SK-N-SH treated with all-trans-retinoic acid at 6 μM for 48 hours (cell line): ENCODE measurements around the gene SDHB.

ENCODE experiments used
- ATAC-seq: fragments of 200-7000 bp; cut with Tn5 transposase; 3 replicates; pipeline ENCODE4 v1.9.1; 2020; ENCODE audit warnings: mild to moderate bottlenecking, moderate library complexity
- ARNTL ChIP-seq: fragments of 450-650 bp; formaldehyde crosslinking; IDR thresholded peaks from 2 replicates; pipeline ENCODE4 v1.5.0; 2020; ENCODE audit warnings: low read depth, mild to moderate bottlenecking, moderate library complexity, borderline replicate concordance
- BACH2 ChIP-seq: fragments of 250-450 bp; sonication (Bioruptor Pico); IDR thresholded peaks from 2 replicates; pipeline ENCODE4 v1.9.0; 2021; ENCODE audit warnings: mild to moderate bottlenecking, borderline replicate concordance
- CSDC2 ChIP-seq: fragments of 250-450 bp; sonication (Bioruptor Pico); IDR thresholded peaks from 2 replicates; pipeline ENCODE4 v1.5.0; 2020; ENCODE audit warnings: mild to moderate bottlenecking, moderate library complexity
- ESRRG ChIP-seq: fragments of 250-450 bp; sonication (Bioruptor Pico); IDR thresholded peaks from 2 replicates; pipeline ENCODE4 v1.6.1; 2021; ENCODE audit warnings: mild to moderate bottlenecking
- GLIS3 ChIP-seq: fragments of 250-450 bp; sonication (Bioruptor Pico); IDR thresholded peaks from 2 replicates; pipeline ENCODE4 v1.5.0; 2020; ENCODE audit warnings: mild to moderate bottlenecking, moderate library complexity
- ISL1 ChIP-seq: fragments of 250-450 bp; sonication (Bioruptor Pico); IDR thresholded peaks from 2 replicates; pipeline ENCODE4 v2.1.2; 2022; ENCODE audit warnings: mild to moderate bottlenecking, moderate library complexity
- OSR1 ChIP-seq: fragments of 250-450 bp; sonication (Bioruptor Pico); IDR thresholded peaks from 2 replicates; pipeline ENCODE4 v1.8.0; 2022; ENCODE audit warnings: moderate library complexity, mild to moderate bottlenecking, inconsistent platforms
- PATZ1 ChIP-seq: fragments of 250-450 bp; sonication (Bioruptor Pico); IDR thresholded peaks from 2 replicates; pipeline ENCODE4 v1.8.0; 2020; ENCODE audit warnings: mild to moderate bottlenecking, moderate library complexity, borderline replicate concordance
- POU6F1 ChIP-seq: fragments of 250-450 bp; sonication (Bioruptor Pico); IDR thresholded peaks from 2 replicates; pipeline ENCODE4 v1.8.0; 2021; ENCODE audit warnings: low read depth, mild to moderate bottlenecking, moderate library complexity, borderline replicate concordance
- PPARA ChIP-seq: fragments of 250-450 bp; sonication (Bioruptor Pico); IDR thresholded peaks from 2 replicates; pipeline ENCODE4 v1.5.0; 2020; ENCODE audit warnings: mild to moderate bottlenecking, borderline replicate concordance
- SNAI2 ChIP-seq: fragments of 250-450 bp; sonication (Bioruptor Pico); IDR thresholded peaks from 2 replicates; pipeline ENCODE4 v1.5.0; 2020; ENCODE audit warnings: mild to moderate bottlenecking, moderate library complexity
- TCF4 ChIP-seq: fragments of 250-450 bp; sonication (Bioruptor Pico); IDR thresholded peaks from 2 replicates; pipeline ENCODE4 v1.8.0; 2021; ENCODE audit warnings: mild to moderate bottlenecking, moderate library complexity, borderline replicate concordance
- TOX ChIP-seq: fragments of 250-450 bp; sonication (Bioruptor Pico); IDR thresholded peaks from 2 replicates; pipeline ENCODE4 v1.8.0; 2021; ENCODE audit warnings: mild to moderate bottlenecking, moderate library complexity, borderline replicate concordance
- TSHZ2 ChIP-seq: fragments of 250-450 bp; sonication (Bioruptor Pico); IDR thresholded peaks from 2 replicates; pipeline ENCODE4 v1.5.0; 2020; ENCODE audit warnings: mild to moderate bottlenecking, moderate library complexity
- ZC3H10 ChIP-seq: fragments of 250-450 bp; sonication (Bioruptor Pico); IDR thresholded peaks from 2 replicates; pipeline ENCODE4 v1.5.1; 2021; ENCODE audit warnings: mild to moderate bottlenecking, moderate library complexity
- ZFP30 ChIP-seq: fragments of 450-650 bp; formaldehyde crosslinking; IDR thresholded peaks from 2 replicates; pipeline ENCODE4 v1.5.0; 2022; ENCODE audit warnings: mild to moderate bottlenecking, moderate library complexity
- ZNF565 ChIP-seq: fragments of 450-650 bp; formaldehyde crosslinking; conservative IDR thresholded peaks from 2 replicates; pipeline ENCODE4 v1.5.0; 2020; ENCODE audit warnings: low read depth, mild to moderate bottlenecking, moderate library complexity
- ZNF70 ChIP-seq: fragments of 450-650 bp; formaldehyde crosslinking; IDR thresholded peaks from 2 replicates; pipeline ENCODE4 v1.5.0; 2020; ENCODE audit warnings: mild to moderate bottlenecking, moderate library complexity
- TF ChIP-seq, protein P1 (sequence below): fragments of 250-450 bp; sonication (Bioruptor Pico); IDR thresholded peaks from 2 replicates; pipeline ENCODE4 v1.5.1; 2020; ENCODE audit warnings: low read depth, mild to moderate bottlenecking, moderate library complexity
- TF ChIP-seq, protein P2 (sequence below): fragments of 250-450 bp; sonication (Bioruptor Pico); IDR thresholded peaks from 2 replicates; pipeline ENCODE4 v1.5.1; 2021; ENCODE audit warnings: mild to moderate bottlenecking, moderate library complexity

Gene SDHB

DNA sequence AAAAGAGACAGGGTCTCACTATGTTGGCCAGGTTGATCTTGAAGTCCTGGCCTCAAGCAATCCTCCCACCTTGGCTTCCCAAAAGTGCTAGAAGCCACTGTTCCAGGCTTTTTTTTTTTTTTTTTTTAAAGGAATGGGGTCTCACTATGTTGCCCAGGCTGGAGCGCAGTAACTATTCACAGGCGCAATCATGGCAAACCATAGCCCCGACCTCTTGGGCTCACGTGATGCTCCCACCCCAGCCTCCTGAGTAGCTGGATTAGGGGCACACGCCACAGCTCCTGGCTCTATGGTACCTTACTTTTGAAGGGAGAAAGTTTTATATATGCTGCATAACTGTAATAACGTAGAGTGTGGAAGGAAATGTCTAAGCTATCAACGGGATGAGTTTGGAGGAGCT is 36.4 kb downstream of the SDHB start (continued):
- TF ChIP-seq ZNF70 (CRISPR knock-in tag) (no peak), GLIS3 (no peak)
- TF ChIP-seq, protein P1, sequence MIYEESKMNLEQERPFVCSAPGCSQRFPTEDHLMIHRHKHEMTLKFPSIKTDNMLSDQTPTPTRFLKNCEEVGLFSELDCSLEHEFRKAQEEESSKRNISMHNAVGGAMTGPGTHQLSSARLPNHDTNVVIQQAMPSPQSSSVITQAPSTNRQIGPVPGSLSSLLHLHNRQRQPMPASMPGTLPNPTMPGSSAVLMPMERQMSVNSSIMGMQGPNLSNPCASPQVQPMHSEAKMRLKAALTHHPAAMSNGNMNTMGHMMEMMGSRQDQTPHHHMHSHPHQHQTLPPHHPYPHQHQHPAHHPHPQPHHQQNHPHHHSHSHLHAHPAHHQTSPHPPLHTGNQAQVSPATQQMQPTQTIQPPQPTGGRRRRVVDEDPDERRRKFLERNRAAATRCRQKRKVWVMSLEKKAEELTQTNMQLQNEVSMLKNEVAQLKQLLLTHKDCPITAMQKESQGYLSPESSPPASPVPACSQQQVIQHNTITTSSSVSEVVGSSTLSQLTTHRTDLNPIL (CRISPR knock-in tag), result no peak

GRCh38 chr1:17016317-17016661 is 37.5 kb downstream of the SDHB start:
- no peak for ATAC-seq
- no peak for TF ChIP-seq CSDC2 (CRISPR knock-in tag)
- no peak for TF ChIP-seq GLIS3
- no peak for TF ChIP-seq TOX (CRISPR knock-in tag)
- TF ChIP-seq PPARA (CRISPR knock-in tag), result no peak
- TF ChIP-seq TSHZ2, result no peak
- TF ChIP-seq ARNTL (CRISPR knock-in tag), result no peak
- no peak for TF ChIP-seq TCF4 (CRISPR knock-in tag)
- TF ChIP-seq ISL1, result no peak
- no peak for TF ChIP-seq BACH2 (CRISPR knock-in tag)
- no peak for TF ChIP-seq ZNF70 (CRISPR knock-in tag)
- TF ChIP-seq ZFP30 (CRISPR knock-in tag), result no peak
- TF ChIP-seq OSR1 (CRISPR knock-in tag), result no peak
- TF ChIP-seq, protein P2, sequence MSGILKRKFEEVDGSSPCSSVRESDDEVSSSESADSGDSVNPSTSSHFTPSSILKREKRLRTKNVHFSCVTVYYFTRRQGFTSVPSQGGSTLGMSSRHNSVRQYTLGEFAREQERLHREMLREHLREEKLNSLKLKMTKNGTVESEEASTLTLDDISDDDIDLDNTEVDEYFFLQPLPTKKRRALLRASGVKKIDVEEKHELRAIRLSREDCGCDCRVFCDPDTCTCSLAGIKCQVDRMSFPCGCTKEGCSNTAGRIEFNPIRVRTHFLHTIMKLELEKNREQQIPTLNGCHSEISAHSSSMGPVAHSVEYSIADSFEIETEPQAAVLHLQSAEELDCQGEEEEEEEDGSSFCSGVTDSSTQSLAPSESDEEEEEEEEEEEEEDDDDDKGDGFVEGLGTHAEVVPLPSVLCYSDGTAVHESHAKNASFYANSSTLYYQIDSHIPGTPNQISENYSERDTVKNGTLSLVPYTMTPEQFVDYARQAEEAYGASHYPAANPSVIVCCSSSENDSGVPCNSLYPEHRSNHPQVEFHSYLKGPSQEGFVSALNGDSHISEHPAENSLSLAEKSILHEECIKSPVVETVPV (CRISPR knock-in tag), result no peak

DNA sequence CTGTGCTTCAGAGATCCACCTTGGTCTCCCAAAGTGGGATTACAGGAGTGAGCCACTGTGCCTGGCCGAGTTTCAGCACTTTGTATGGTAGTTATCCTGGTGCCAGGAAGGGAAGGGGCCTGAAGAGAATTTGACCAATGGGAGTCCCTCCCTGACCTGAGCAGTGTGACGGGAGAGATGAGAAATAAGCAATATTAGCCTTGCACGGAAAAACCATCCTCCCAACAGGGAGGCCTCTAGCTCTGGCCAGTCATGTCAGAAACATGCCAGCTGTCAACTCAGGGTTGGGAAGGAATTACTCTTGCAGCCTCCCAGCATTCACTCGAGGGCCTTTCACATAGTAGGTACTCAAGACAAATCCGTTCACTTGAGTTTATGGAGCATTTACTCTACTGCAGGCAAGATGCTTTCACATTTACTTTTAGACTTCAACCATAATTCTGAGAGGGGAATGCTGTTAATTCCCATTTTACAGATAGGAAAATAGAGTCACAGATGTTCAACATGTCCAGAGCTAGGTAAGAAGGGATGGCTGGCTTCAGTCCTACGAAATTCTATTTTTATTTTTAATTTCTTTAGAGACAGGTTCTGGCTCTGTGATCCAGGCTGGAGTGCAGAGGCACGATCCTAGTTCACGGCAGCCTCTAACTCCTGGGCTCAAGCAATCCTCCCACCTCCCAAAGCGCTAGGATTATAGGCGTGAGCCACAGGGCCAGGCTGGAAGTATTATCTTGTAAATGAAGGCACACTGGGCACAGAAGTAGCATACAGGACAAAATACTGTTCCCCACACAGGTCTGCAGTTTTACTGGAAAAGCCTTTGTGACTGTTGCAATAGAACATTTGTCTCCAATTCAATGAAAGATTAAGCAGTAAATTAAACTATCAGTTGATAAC is 38.9 kb downstream of the SDHB start:
- TF ChIP-seq ISL1, result no peak
- no peak for TF ChIP-seq ZNF565 (CRISPR knock-in tag)
- TF ChIP-seq TCF4 (CRISPR knock-in tag), result no peak
- no peak for ATAC-seq

DNA sequence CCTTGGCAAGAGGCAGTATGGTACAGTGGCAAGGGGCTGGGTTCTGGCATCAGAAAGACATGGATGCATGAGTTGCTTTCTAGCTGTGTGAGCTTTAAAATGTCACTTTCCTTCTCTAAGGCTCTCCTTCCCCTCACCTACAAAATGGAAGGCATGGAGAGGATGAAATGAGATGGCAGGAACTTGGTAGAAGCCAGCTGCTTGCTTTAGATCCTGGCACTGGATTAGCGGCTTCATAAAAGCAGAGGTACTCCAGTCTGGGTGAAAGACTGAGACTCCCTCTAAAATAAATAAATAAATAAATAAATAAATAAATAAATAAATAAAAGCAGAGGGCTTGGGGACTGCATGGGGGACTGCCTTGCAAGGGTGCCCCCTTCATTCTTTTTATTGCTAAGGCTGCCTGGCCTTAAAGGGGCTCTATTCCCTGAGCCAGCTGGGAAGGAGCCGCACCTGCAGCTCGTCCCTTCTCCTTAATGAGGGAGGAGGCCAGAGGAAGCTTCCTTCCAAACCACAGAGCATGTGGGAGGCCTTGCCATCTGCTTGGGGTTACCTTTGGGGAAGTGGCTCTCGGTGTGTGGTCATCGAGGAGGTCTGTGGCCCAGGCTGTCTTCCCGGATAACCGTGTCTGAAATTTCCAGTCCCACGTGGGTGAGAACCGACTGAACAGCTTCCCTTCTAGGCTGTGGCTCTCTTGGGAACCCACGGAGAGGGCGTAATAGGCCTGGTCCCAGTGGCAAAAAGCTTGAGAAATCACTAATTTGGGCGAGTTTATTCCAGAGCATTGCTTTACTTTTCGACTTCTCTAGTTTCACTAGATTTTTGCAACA is 40.1 kb downstream of the SDHB start:
- ATAC-seq, result no peak
- TF ChIP-seq ARNTL (CRISPR knock-in tag), result no peak
- TF ChIP-seq TSHZ2, result no peak
- no peak for TF ChIP-seq PPARA (CRISPR knock-in tag)
- no peak for TF ChIP-seq TOX (CRISPR knock-in tag)
- TF ChIP-seq, protein P2 (CRISPR knock-in tag), result no peak
- no peak for TF ChIP-seq ZC3H10 (CRISPR knock-in tag)
- TF ChIP-seq ESRRG (CRISPR knock-in tag), result no peak
- TF ChIP-seq POU6F1, result no peak
- TF ChIP-seq PATZ1 (CRISPR knock-in tag), result no peak
- no peak for TF ChIP-seq SNAI2 (CRISPR knock-in tag)
